WTC11 (cell line): ENCODE measurements around the gene FLCN. TPM values are rescaled to one million over a fixed set of nuclear protein-coding genes. Genes with fewer than 3 reads are reported as not detected.
A peak's percentile ranks its signal among the peaks of the same experiment; 100 is the strongest.

Experiments
- ATAC-seq: fragments of 200-7000 bp; cut with Tn5 transposase; 2 replicates; pipeline ENCODE4 v1.10.0; 2021; ENCODE audit warnings: mild to moderate bottlenecking, moderate library complexity
- CTCF ChIA-PET: fragments of 300-600 bp; sonication (Branson Sonifier 250); formaldehyde crosslinking; loops from one replicate; lab custom pipeline; 2021; ENCODE audit warnings: antibody characterized with exemption; lab: Charles Lee
- POLR2A ChIA-PET: fragments of 350-600 bp; sonication (Branson Sonifier 250); formaldehyde crosslinking; loops from one replicate; lab custom pipeline; 2021; ENCODE audit warnings: antibody characterized with exemption; lab: Charles Lee
- DNase-seq: peaks from one replicate; pipeline ENCODE4 v3.0.0; 2021; ENCODE audit warnings: low spot score
- H3K27ac Mint-ChIP-seq: 2 replicates; pipeline ENCODE4 v1.8.0; 2021; ENCODE audit warnings: mixed read lengths
- H3K27me3 Mint-ChIP-seq: 2 replicates; pipeline ENCODE4 v1.8.0; 2021; ENCODE audit warnings: low read depth, mild to moderate bottlenecking, moderate library complexity, mixed read lengths
- H3K36me3 Mint-ChIP-seq: 2 replicates; pipeline ENCODE4 v1.8.0; 2021; ENCODE audit warnings: mixed read lengths
- H3K4me1 Mint-ChIP-seq: 2 replicates; pipeline ENCODE4 v1.8.0; 2022; ENCODE audit warnings: mixed read lengths
- H3K4me3 Mint-ChIP-seq: 2 replicates; pipeline ENCODE4 v1.8.0; 2021; ENCODE audit warnings: mild to moderate bottlenecking, moderate library complexity, mixed read lengths
- H3K9me3 Mint-ChIP-seq: 2 replicates; pipeline ENCODE4 v1.8.0; 2021; ENCODE audit warnings: mixed read lengths
- FOXK1 ChIP-seq: sonication (generic); formaldehyde crosslinking; IDR thresholded peaks from 2 replicates; pipeline ENCODE4 v1.8.0; 2022; ENCODE audit warnings: mild to moderate bottlenecking, moderate library complexity, missing genetic modification reagents
- HMGA2 ChIP-seq: fragments of 250-450 bp; sonication (Bioruptor Pico); IDR thresholded peaks from 2 replicates; pipeline ENCODE4 v1.4.0; 2021; ENCODE audit warnings: mild to moderate bottlenecking, moderate library complexity
- MXD4 ChIP-seq: fragments of 250-450 bp; sonication (Bioruptor Pico); IDR thresholded peaks from 2 replicates; pipeline ENCODE4 v1.8.0; 2021; ENCODE audit warnings: mild to moderate bottlenecking, moderate library complexity, borderline replicate concordance
- TCF7 ChIP-seq: sonication (generic); formaldehyde crosslinking; IDR thresholded peaks from 2 replicates; pipeline ENCODE4 v1.8.0; 2022; ENCODE audit warnings: mild to moderate bottlenecking, low read depth, missing genetic modification reagents, moderate library complexity
- ZBTB21 ChIP-seq: sonication (generic); formaldehyde crosslinking; IDR thresholded peaks from 2 replicates; pipeline ENCODE4 v1.8.1; 2023; ENCODE audit warnings: mild to moderate bottlenecking, missing genetic modification reagents, borderline replicate concordance
- ZNF121 ChIP-seq: sonication (generic); formaldehyde crosslinking; IDR thresholded peaks from 2 replicates; pipeline ENCODE4 v1.8.0; 2023; ENCODE audit warnings: missing genetic modification reagents
- ZNF263 ChIP-seq: sonication (generic); formaldehyde crosslinking; IDR thresholded peaks from 2 replicates; pipeline ENCODE4 v1.8.1; 2022; ENCODE audit warnings: low read depth, mild to moderate bottlenecking, moderate library complexity, missing genetic modification reagents
- ZNF416 ChIP-seq: fragments of 250-450 bp; sonication (Bioruptor Pico); IDR thresholded peaks from 2 replicates; pipeline ENCODE4 v1.9.0; 2021; ENCODE audit warnings: mild to moderate bottlenecking, inconsistent platforms
- total RNA-seq: library from RNA; stranded (reverse); gene quantifications from 3 replicates; pipeline ENCODE4 v1.2.3, GENCODE V29; 2021
- TF ChIP-seq, protein P1 (sequence below): sonication (generic); formaldehyde crosslinking; IDR thresholded peaks from 2 replicates; pipeline ENCODE4 v1.8.1; 2022; ENCODE audit warnings: low read depth, mild to moderate bottlenecking, moderate library complexity, missing genetic modification reagents, borderline replicate concordance
- TF ChIP-seq, protein P2 (sequence below): sonication (generic); formaldehyde crosslinking; IDR thresholded peaks from 2 replicates; pipeline ENCODE4 v1.8.1; 2023; ENCODE audit warnings: mild to moderate bottlenecking, moderate library complexity, missing genetic modification reagents
- TF ChIP-seq, protein P3 (sequence below): sonication (generic); formaldehyde crosslinking; conservative IDR thresholded peaks from 2 replicates; pipeline ENCODE4 v1.8.1; 2022; ENCODE audit warnings: mild to moderate bottlenecking, missing genetic modification reagents
- TF ChIP-seq, protein P4 (sequence below): sonication (generic); formaldehyde crosslinking; IDR thresholded peaks from 2 replicates; pipeline ENCODE4 v1.8.0; 2023; ENCODE audit warnings: missing genetic modification reagents, mild to moderate bottlenecking, borderline replicate concordance
- TF ChIP-seq, protein P5 (sequence below): sonication (generic); formaldehyde crosslinking; IDR thresholded peaks from 2 replicates; pipeline ENCODE4 v1.8.1; 2023; ENCODE audit warnings: mild to moderate bottlenecking, missing genetic modification reagents, moderate library complexity

FLCN gene
- total RNA-seq, 1 experiment from 2014 or later = 40.8 TPM

DNA sequence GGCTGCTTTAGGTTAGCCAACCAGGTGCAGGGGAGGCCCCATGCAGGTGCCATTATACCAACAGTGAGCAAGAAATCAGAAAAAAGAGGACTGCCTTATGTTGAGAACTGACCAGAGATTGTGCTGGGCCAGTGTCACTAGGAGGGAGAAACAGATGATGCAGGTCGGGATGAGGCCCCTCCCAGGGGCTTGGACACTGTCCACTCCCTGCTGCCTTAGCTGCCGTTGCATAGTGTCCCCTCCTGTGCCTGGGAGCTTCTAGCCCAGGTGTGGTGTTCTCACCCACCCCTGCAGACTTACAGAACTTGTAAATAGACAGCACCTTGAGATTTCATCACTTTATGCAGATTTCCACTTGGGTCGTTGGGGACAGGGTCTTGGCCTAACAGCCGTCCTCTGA lies 67.6 kb downstream of the FLCN start (continued):
- TF ChIP-seq, protein P1, sequence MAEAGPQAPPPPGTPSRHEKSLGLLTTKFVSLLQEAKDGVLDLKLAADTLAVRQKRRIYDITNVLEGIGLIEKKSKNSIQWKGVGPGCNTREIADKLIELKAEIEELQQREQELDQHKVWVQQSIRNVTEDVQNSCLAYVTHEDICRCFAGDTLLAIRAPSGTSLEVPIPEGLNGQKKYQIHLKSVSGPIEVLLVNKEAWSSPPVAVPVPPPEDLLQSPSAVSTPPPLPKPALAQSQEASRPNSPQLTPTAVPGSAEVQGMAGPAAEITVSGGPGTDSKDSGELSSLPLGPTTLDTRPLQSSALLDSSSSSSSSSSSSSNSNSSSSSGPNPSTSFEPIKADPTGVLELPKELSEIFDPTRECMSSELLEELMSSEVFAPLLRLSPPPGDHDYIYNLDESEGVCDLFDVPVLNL (CRISPR knock-in tag) = no peak

DNA sequence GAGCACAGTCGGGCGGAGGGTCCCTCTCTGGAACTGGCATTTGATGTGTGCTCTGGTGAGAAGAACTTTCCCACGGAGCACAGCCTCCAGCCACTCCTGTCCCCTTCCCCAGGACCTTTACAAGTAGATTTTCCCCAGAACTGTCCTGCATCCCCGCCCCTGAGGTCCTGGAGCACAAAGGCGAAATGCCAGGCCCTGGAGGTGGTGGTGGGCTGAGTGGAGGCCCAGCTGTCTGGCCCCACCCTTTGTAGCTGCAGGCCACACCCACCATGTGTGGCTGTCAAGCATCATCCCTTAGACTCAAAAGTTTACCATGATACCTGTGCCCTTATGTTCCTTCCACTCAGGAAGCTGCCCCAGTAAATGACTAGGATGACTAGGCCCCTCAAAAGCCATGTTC lies 68.6 kb downstream of the FLCN start:
- peaks cover 29% of the 10 kb centered on the region for H3K36me3 Mint-ChIP-seq
- DNase-seq (no peak), ATAC-seq (no peak)
- peaks cover 10% of the 10 kb centered on the region; the same call in 1 of the 2 replicates for H3K4me1 Mint-ChIP-seq
- no peaks in the 10 kb centered on the region for H3K27me3 Mint-ChIP-seq
- no peaks in the 10 kb centered on the region for H3K9me3 Mint-ChIP-seq
- ChIA-PET POLR2A (no interaction called here), CTCF (interaction anchor here (1.1 kb wide), 1 partner anchor 27 kb away, joined by 6 read pairs; no protein-coding TSS in a partner anchor)
- no peak overlapping the region for H3K27ac Mint-ChIP-seq
- H3K4me3 Mint-ChIP-seq = no peak overlapping the region
- no peak for TF ChIP-seq ZNF263 (CRISPR knock-in tag)
- TF ChIP-seq, protein P2, sequence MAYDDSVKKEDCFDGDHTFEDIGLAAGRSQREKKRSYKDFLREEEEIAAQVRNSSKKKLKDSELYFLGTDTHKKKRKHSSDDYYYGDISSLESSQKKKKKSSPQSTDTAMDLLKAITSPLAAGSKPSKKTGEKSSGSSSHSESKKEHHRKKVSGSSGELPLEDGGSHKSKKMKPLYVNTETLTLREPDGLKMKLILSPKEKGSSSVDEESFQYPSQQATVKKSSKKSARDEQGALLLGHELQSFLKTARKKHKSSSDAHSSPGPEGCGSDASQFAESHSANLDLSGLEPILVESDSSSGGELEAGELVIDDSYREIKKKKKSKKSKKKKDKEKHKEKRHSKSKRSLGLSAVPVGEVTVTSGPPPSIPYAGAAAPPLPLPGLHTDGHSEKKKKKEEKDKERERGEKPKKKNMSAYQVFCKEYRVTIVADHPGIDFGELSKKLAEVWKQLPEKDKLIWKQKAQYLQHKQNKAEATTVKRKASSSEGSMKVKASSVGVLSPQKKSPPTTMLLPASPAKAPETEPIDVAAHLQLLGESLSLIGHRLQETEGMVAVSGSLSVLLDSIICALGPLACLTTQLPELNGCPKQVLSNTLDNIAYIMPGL (CRISPR knock-in tag) = no peak

DNA sequence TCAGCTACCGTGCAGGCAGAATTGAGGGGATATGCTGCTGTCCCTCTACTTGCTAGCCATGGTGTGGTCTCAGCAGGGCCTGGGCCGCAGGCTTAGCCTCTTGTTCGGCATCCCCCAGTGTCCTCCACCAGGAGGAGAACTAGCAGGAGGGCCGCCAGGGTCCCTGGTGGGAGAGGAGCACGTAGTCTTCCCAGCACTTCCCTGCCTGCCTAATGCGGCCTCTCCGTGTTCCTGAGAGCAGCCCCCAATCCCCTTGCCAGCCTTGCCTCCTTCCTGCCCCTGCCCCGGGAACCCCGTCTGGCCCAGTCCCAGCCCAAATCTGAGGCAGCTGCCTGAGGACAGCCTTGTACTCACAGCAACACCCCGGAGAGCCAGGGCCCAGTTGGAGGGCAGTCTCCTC lies 69.0 kb downstream of the FLCN start:
- Mint-ChIP-seq H3K27ac (no peak overlapping the region), H3K27me3 (no peaks in the 10 kb centered on the region), H3K36me3 (peaks cover 32% of the 10 kb centered on the region), H3K9me3 (no peaks in the 10 kb centered on the region), H3K4me3 (no peak overlapping the region), H3K4me1 (peaks cover 10% of the 10 kb centered on the region; the same call in 1 of the 2 replicates)
- ATAC-seq (no peak), DNase-seq (no peak)
- TF ChIP-seq, protein P3, sequence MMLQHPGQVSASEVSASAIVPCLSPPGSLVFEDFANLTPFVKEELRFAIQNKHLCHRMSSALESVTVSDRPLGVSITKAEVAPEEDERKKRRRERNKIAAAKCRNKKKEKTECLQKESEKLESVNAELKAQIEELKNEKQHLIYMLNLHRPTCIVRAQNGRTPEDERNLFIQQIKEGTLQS (CRISPR knock-in tag) = no peak
- no peak for TF ChIP-seq ZNF121 (CRISPR knock-in tag)
- TF ChIP-seq HMGA2 (CRISPR knock-in tag) = no peak
- no peak for TF ChIP-seq TCF7
- TF ChIP-seq, protein P4, sequence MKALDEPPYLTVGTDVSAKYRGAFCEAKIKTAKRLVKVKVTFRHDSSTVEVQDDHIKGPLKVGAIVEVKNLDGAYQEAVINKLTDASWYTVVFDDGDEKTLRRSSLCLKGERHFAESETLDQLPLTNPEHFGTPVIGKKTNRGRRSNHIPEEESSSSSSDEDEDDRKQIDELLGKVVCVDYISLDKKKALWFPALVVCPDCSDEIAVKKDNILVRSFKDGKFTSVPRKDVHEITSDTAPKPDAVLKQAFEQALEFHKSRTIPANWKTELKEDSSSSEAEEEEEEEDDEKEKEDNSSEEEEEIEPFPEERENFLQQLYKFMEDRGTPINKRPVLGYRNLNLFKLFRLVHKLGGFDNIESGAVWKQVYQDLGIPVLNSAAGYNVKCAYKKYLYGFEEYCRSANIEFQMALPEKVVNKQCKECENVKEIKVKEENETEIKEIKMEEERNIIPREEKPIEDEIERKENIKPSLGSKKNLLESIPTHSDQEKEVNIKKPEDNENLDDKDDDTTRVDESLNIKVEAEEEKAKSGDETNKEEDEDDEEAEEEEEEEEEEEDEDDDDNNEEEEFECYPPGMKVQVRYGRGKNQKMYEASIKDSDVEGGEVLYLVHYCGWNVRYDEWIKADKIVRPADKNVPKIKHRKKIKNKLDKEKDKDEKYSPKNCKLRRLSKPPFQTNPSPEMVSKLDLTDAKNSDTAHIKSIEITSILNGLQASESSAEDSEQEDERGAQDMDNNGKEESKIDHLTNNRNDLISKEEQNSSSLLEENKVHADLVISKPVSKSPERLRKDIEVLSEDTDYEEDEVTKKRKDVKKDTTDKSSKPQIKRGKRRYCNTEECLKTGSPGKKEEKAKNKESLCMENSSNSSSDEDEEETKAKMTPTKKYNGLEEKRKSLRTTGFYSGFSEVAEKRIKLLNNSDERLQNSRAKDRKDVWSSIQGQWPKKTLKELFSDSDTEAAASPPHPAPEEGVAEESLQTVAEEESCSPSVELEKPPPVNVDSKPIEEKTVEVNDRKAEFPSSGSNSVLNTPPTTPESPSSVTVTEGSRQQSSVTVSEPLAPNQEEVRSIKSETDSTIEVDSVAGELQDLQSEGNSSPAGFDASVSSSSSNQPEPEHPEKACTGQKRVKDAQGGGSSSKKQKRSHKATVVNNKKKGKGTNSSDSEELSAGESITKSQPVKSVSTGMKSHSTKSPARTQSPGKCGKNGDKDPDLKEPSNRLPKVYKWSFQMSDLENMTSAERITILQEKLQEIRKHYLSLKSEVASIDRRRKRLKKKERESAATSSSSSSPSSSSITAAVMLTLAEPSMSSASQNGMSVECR (CRISPR knock-in tag) = no peak
- no peak for TF ChIP-seq MXD4
- CTCF ChIA-PET = interaction anchor here (1.9 kb wide), 1 partner anchor 27 kb away, joined by 10 read pairs; no protein-coding TSS in a partner anchor
- POLR2A ChIA-PET = no interaction called here

DNA sequence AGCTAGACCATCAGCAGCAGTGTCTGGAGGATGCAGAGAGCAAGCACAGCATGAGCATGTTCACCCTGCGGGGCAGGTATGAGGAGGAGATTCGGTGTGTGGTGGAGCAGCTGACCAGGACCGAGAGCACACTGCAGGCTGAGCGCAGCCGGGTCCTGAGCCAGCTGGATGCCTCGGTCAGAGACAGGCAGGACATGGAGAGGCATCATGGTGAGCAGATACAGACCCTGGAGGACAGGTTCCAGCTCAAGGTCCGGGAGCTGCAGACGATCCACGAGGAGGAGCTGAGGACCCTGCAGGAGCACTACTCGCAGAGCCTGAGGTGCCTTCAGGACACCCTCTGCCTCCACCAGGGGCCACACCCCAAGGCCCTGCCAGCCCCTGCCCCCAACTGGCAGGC lies 69.6 kb downstream of the FLCN start:
- CTCF ChIA-PET = interaction anchor here (0.5 to 1.9 kb wide), 2 partner anchors 26 to 85 kb away, joined by 6 to 10 read pairs; no protein-coding TSS in a partner anchor
- peaks cover 8% of the 10 kb centered on the region; the same call in 1 of the 2 replicates for H3K4me1 Mint-ChIP-seq
- H3K36me3 Mint-ChIP-seq = peaks cover 30% of the 10 kb centered on the region
- H3K27ac Mint-ChIP-seq = peak overlapping the region; percentile 37; the same call in 1 of the 2 replicates
- no peaks in the 10 kb centered on the region for H3K9me3 Mint-ChIP-seq
- ATAC-seq = no peak
- DNase-seq = no peak
- no peak overlapping the region for H3K4me3 Mint-ChIP-seq
- no peaks in the 10 kb centered on the region for H3K27me3 Mint-ChIP-seq
- TF ChIP-seq ZBTB21 (CRISPR knock-in tag) = no peak
- TF ChIP-seq, protein P5, sequence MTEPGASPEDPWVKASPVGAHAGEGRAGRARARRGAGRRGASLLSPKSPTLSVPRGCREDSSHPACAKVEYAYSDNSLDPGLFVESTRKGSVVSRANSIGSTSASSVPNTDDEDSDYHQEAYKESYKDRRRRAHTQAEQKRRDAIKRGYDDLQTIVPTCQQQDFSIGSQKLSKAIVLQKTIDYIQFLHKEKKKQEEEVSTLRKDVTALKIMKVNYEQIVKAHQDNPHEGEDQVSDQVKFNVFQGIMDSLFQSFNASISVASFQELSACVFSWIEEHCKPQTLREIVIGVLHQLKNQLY (CRISPR knock-in tag) = no peak
- TF ChIP-seq FOXK1 (CRISPR knock-in tag) = no peak
- TF ChIP-seq ZNF416 (CRISPR knock-in tag) = no peak
- POLR2A ChIA-PET = no interaction called here
